Urinary bladder (tissue), 4 donors: Measurements from ENCODE around the gene HTR7. TPM values are rescaled to one million over a fixed set of nuclear protein-coding genes. Genes with fewer than 3 reads are reported as not detected.
"Not testable (repeated sequence)": the region's sequence is repeated elsewhere in the genome, so short reads cannot be mapped to it uniquely, and the experiment has no call there.

Source experiments
- DNase-seq: peaks from one replicate; pipeline ENCODE4 v3.0.0-alpha.2; 2015; ENCODE audit errors: extremely low spot score
- H3K27ac ChIP-seq: one replicate; pipeline ENCODE4 v1.5.1; 2013; ENCODE audit warnings: low read depth, mild to moderate bottlenecking, moderate library complexity
- H3K36me3 ChIP-seq: one replicate; pipeline ENCODE4 v1.6.1; 2013; ENCODE audit warnings: mild to moderate bottlenecking, moderate library complexity; ENCODE audit not compliant: insufficient read depth
- H3K4me1 ChIP-seq: one replicate; pipeline ENCODE4 v1.6.1; 2013; ENCODE audit warnings: mild to moderate bottlenecking, moderate library complexity; ENCODE audit not compliant: insufficient read depth
- H3K4me3 ChIP-seq: one replicate; pipeline ENCODE4 v1.5.1; 2013; ENCODE audit warnings: low read depth, low read length
- WGBS: extraction: QIAGEN DNeasy Blood & Tissue Kit; methylation state at CpG from one replicate; pipeline ENCODE4 v1.1.7; 2013; 5-methylcytosine and 5-hydroxymethylcytosine counted together
- polyA plus RNA-seq: library from polyadenylated mRNA; stranded (reverse); fragments of 200-250 nt; gene quantifications from one replicate; pipeline ENCODE4 v1.2.3, GENCODE V29; 2013
- total RNA-seq: library from RNA; depleted of rRNA; stranded (reverse); fragments of >200 nt; gene quantifications from one replicate; pipeline ENCODE4 v1.2.3, GENCODE V29; 2014
- donor health status: healthy with polysubstance abuse.
- donor health status: healthy.

HTR7 gene
- total RNA-seq (2.2 TPM), polyA plus RNA-seq (2.1 TPM)

- peak within 1 kb of the TSS; percentile 79 for H3K27ac ChIP-seq
- no peak for DNase-seq
- under 1% methylated on average over 104 of the region's 104 CpGs for WGBS
- H3K36me3 ChIP-seq = no peaks in the 10 kb centered on the region
- H3K4me1 ChIP-seq = no peaks in the 10 kb centered on the region
- peak within 1 kb of the TSS; percentile 93 for H3K4me3 ChIP-seq
Observed at GRCh38 chr10:90857635-90858460, at the start of gene HTR7. Gene HTR7, minus strand, starts transcription at chr10:90858039. Its CDS starts 368 bp downstream, at chr10:90857671.

GRCh38 chr10:90906596-90906995 is 48.8 kb upstream of the HTR7 start:
- 74% methylated on average over 1 of the region's 1 CpG for WGBS
- DNase-seq = no peak
- Histone ChIP-seq H3K4me3 (no peak overlapping the region), H3K36me3 (no peaks in the 10 kb centered on the region), H3K4me1 (no peaks in the 10 kb centered on the region), H3K27ac (no peak overlapping the region)

GRCh38 chr10:90905925-90906324 is 48.1 kb upstream of the HTR7 start:
- H3K36me3 ChIP-seq = no peaks in the 10 kb centered on the region
- H3K4me3 ChIP-seq = no peak overlapping the region
- no peaks in the 10 kb centered on the region for H3K4me1 ChIP-seq
- DNase-seq = no peak
- WGBS = 88% methylated on average over 1 of the region's 1 CpG
- H3K27ac ChIP-seq = no peak overlapping the region

GRCh38 chr10:90896916-90897315 is 39.1 kb upstream of the HTR7 start:
- not testable (repeated sequence) for DNase-seq, H3K36me3 ChIP-seq, H3K4me1 ChIP-seq, H3K4me3 ChIP-seq, H3K27ac ChIP-seq
- 86% methylated on average over 2 of the region's 2 CpGs for WGBS

- H3K4me1 ChIP-seq = no peaks in the 10 kb centered on the region
- no peak for DNase-seq
- H3K4me3 ChIP-seq = no peak overlapping the region
- H3K27ac ChIP-seq = no peak overlapping the region
- WGBS = 97% methylated on average over 3 of the region's 3 CpGs
- peaks cover 3% of the 10 kb centered on the region for H3K36me3 ChIP-seq
Observed at GRCh38 chr10:90893190-90893589, 35.4 kb upstream of the HTR7 start.

GRCh38 chr10:90890347-90890746 is 32.5 kb upstream of the HTR7 start:
- no peak overlapping the region for H3K4me3 ChIP-seq
- WGBS = 73% methylated on average over 2 of the region's 2 CpGs
- no peak overlapping the region for H3K27ac ChIP-seq
- peaks cover 3% of the 10 kb centered on the region for H3K36me3 ChIP-seq
- DNase-seq = no peak
- peaks cover 1% of the 10 kb centered on the region for H3K4me1 ChIP-seq

- 96% methylated on average over 1 of the region's 1 CpG for WGBS
- no peak for DNase-seq
- Histone ChIP-seq H3K36me3 (peaks cover 3% of the 10 kb centered on the region), H3K4me3 (no peak overlapping the region), H3K27ac (no peak overlapping the region), H3K4me1 (peaks cover 1% of the 10 kb centered on the region)
Observed at GRCh38 chr10:90889636-90890035, 31.8 kb upstream of the HTR7 start.

GRCh38 chr10:90888387-90888786 is 30.5 kb upstream of the HTR7 start:
- 95% methylated on average over 6 of the region's 6 CpGs for WGBS
- peaks cover 3% of the 10 kb centered on the region for H3K36me3 ChIP-seq
- no peak overlapping the region for H3K4me3 ChIP-seq
- H3K4me1 ChIP-seq = peaks cover 1% of the 10 kb centered on the region
- no peak overlapping the region for H3K27ac ChIP-seq
- DNase-seq = no peak

GRCh38 chr10:90887555-90887954 is 29.7 kb upstream of the HTR7 start:
- Histone ChIP-seq H3K36me3 (peaks cover 2% of the 10 kb centered on the region), H3K27ac (no peak overlapping the region), H3K4me3 (no peak overlapping the region), H3K4me1 (peaks cover 1% of the 10 kb centered on the region)
- 71% methylated on average over 6 of the region's 6 CpGs for WGBS
- no peak for DNase-seq

- Histone ChIP-seq H3K36me3 (peaks cover 2% of the 10 kb centered on the region), H3K4me1 (peaks cover 1% of the 10 kb centered on the region), H3K4me3 (no peak overlapping the region), H3K27ac (no peak overlapping the region)
- DNase-seq = no peak
- 56% methylated on average over 1 of the region's 1 CpG for WGBS
Observed at GRCh38 chr10:90885176-90885575, 27.3 kb upstream of the HTR7 start.

- Histone ChIP-seq H3K4me3 (no peak overlapping the region), H3K4me1 (peaks cover 1% of the 10 kb centered on the region), H3K27ac (no peak overlapping the region), H3K36me3 (peaks cover 2% of the 10 kb centered on the region)
- DNase-seq = no peak
- 45% methylated on average over 3 of the region's 3 CpGs for WGBS
Observed at GRCh38 chr10:90884431-90884830, 26.6 kb upstream of the HTR7 start.

- H3K4me1 ChIP-seq, H3K36me3 ChIP-seq, H3K4me3 ChIP-seq, H3K27ac ChIP-seq, DNase-seq: not testable (repeated sequence)
- WGBS = 70% methylated on average over 8 of the region's 8 CpGs
Observed at GRCh38 chr10:90880059-90880719, 22.4 kb upstream of the HTR7 start.

GRCh38 chr10:90879062-90879461 is 21.2 kb upstream of the HTR7 start:
- no peak for DNase-seq
- 92% methylated on average over 2 of the region's 2 CpGs for WGBS
- Histone ChIP-seq H3K4me3 (no peak overlapping the region), H3K4me1 (peaks cover 3% of the 10 kb centered on the region), H3K36me3 (peaks cover 5% of the 10 kb centered on the region), H3K27ac (no peak overlapping the region)

GRCh38 chr10:90872648-90873020 is 14.8 kb upstream of the HTR7 start:
- Histone ChIP-seq H3K36me3 (peaks cover 2% of the 10 kb centered on the region), H3K4me3 (peak overlapping the region; percentile 74), H3K4me1 (peaks cover 3% of the 10 kb centered on the region), H3K27ac (no peak overlapping the region)
- 21% methylated on average over 8 of the region's 8 CpGs for WGBS
- DNase-seq = no peak
